Glomerular endothelial cell (primary cell): Measurements from ENCODE around the gene FBXL19. TPM values are rescaled to one million over a fixed set of nuclear protein-coding genes. Genes with fewer than 3 reads are reported as not detected.

Source experiments
- total RNA-seq: library from RNA; depleted of rRNA; stranded (reverse); fragments of >200 nt; gene quantifications from 2 replicates; pipeline ENCODE4 v1.2.3, GENCODE V29; 2015

Gene FBXL19
- total RNA-seq, 1 donor from 2014 or later, result 29.5 TPM

Other genes with a start within 250 kb of the FBXL19 start
- gene SRCAP, start 224.4 kb upstream of the FBXL19 start, total RNA-seq, result 19.8 and 49.5 TPM in 2 replicates
- 17.6 and 25.3 TPM in 2 replicates for gene PHKG2, start 175.1 kb upstream of the FBXL19 start, total RNA-seq
- gene CFAP119, start 161.5 kb upstream of the FBXL19 start, total RNA-seq, result 2.0 and 6.5 TPM in 2 replicates
- 100.0 and 115 TPM in 2 replicates for gene RNF40, start 161.2 kb upstream of the FBXL19 start, total RNA-seq
- gene ZNF629, start 136.4 kb upstream of the FBXL19 start, total RNA-seq, result 12.1 and 17.5 TPM in 2 replicates
- gene BCL7C, start 29.5 kb upstream of the FBXL19 start, total RNA-seq, result 44.5 and 54.5 TPM in 2 replicates
- 0.19 and 0.53 TPM in 2 replicates for gene CTF1, start 27.0 kb upstream of the FBXL19 start, total RNA-seq
- gene ORAI3, start 25.5 kb downstream of the FBXL19 start, total RNA-seq, result 40.0 and 47.3 TPM in 2 replicates
- 12.5 and 24.6 TPM in 2 replicates for gene SETD1A, start 34.2 kb downstream of the FBXL19 start, total RNA-seq
- gene HSD3B7, start 61.6 kb downstream of the FBXL19 start, total RNA-seq, result 7.8 and 12.7 TPM in 2 replicates
- gene STX1B, start 87.1 kb downstream of the FBXL19 start, total RNA-seq, result 0.41 and 2.6 TPM in 2 replicates
- 36.4 and 44.7 TPM in 2 replicates for gene STX4, start 110.0 kb downstream of the FBXL19 start, total RNA-seq
- gene ZNF668, start 150.7 kb downstream of the FBXL19 start, total RNA-seq, result 13.8 and 16.3 TPM in 2 replicates
- gene ZNF646, start 150.8 kb downstream of the FBXL19 start, total RNA-seq, result 17.6 and 22.1 TPM in 2 replicates
- 0.68 and 4.8 TPM in 2 replicates for gene PRSS53, start 165.4 kb downstream of the FBXL19 start, total RNA-seq
- gene VKORC1, start 171.2 kb downstream of the FBXL19 start, total RNA-seq, result 162 and 167 TPM in 2 replicates
- gene BCKDK, start 184.8 kb downstream of the FBXL19 start, total RNA-seq, result 67.5 and 73.5 TPM in 2 replicates
- gene KAT8, start 194.1 kb downstream of the FBXL19 start, total RNA-seq, result 29.1 and 32.6 TPM in 2 replicates
- gene PRSS8, start 212.2 kb downstream of the FBXL19 start, total RNA-seq, result 0.12 and 1.5 TPM in 2 replicates
- 0.10 TPM in 1 of 2 replicates, not detected in the other for gene PRSS36, start 226.5 kb downstream of the FBXL19 start, total RNA-seq